A549 (cell line): ENCODE results near the gene C17orf113. TPM values are rescaled to one million over a fixed set of nuclear protein-coding genes. Genes with fewer than 3 reads are reported as not detected.
A peak's percentile ranks its signal among the peaks of the same experiment; 100 is the strongest.

Experiments
- ATAC-seq, 2 experiments: fragments of 200-7000 bp in 1 of 2; fragments of >200 bp in 1 of 2; cut with Nextera tagmentation in 1 of 2; cut with Tn5 transposase in 1 of 2; 3 replicates each; pipeline versions ENCODE4 v1.8.0 to v1.9.1; 2018 to 2020; ENCODE audit warnings: mild to moderate bottlenecking in 1 of 2, moderate library complexity in 1 of 2
- CTCF ChIA-PET: fragments of 300-600 bp; sonication (Branson Sonifier 250); formaldehyde crosslinking; extraction: SDS; loops from one replicate; lab custom pipeline; 2021; ENCODE audit warnings: antibody characterized with exemption, inconsistent platforms; lab: Yijun Ruan, JAX
- POLR2A ChIA-PET: fragments of 350-600 bp; formaldehyde crosslinking; extraction: SDS; loops from one replicate; lab custom pipeline; 2021; ENCODE audit warnings: antibody characterized with exemption, inconsistent platforms; lab: Yijun Ruan, JAX
- DNase-seq, 2 experiments: peaks; one replicate each; pipeline versions ENCODE4 v3.0.0 to v3.0.0-alpha.2; 2011 to 2016; ENCODE audit warnings: low read depth in 1 of 2, low spot score in 1 of 2
- FAIRE-seq: peaks from 2 replicates; lab custom pipeline; 2011; peaks lifted over from hg19 to GRCh38; lab: Jason Lieb, UNC
- H3K27ac ChIP-seq, 2 experiments: fragments of >200 bp; sonication (Bioruptor Twin); formaldehyde crosslinking; 3 replicates each; pipeline ENCODE4 v1.5.1; 2016 to 2017
- H3K4me1 ChIP-seq: fragments of >200 bp; sonication (Bioruptor Twin); formaldehyde crosslinking; 3 replicates; pipeline ENCODE4 v1.6.1; 2016
- H3K4me2 ChIP-seq: fragments of >200 bp; sonication (Bioruptor Twin); formaldehyde crosslinking; 3 replicates; pipeline ENCODE4 v1.6.1; 2016
- H3K4me3 ChIP-seq: fragments of >200 bp; sonication (Bioruptor Twin); formaldehyde crosslinking; 3 replicates; pipeline ENCODE4 v1.5.1; 2016
- H3K9me3 ChIP-seq: fragments of >200 bp; sonication (Bioruptor Twin); formaldehyde crosslinking; 3 replicates; pipeline ENCODE4 v1.6.1; 2016
- ATOH8 ChIP-seq: fragments of 250-450 bp; sonication (Bioruptor Pico); IDR thresholded peaks from 2 replicates; pipeline ENCODE4 v1.5.0; 2020; ENCODE audit warnings: low read depth, mild to moderate bottlenecking, moderate library complexity
- BHLHE40 ChIP-seq: IDR thresholded peaks from 2 replicates; pipeline ENCODE4 v1.6.1; 2012; ENCODE audit warnings: low read depth, low read length, inconsistent platforms
- CBX8 ChIP-seq: fragments of 200-600 bp; sonication (generic); IDR thresholded peaks from 2 replicates; pipeline ENCODE4 v1.6.1; 2016
- CEBPB ChIP-seq, 2 experiments: fragments of >200 bp in 1 of 2; sonication (Bioruptor Twin) in 1 of 2; formaldehyde crosslinking in 1 of 2; IDR thresholded peaks; 2 replicates each; pipeline ENCODE4 v1.6.1; 2012 to 2016
- ESRRA ChIP-seq: fragments of 150-350 bp; IDR thresholded peaks from 2 replicates; pipeline ENCODE4 v1.6.1; 2014; ENCODE audit warnings: mild to moderate bottlenecking, low read length, borderline replicate concordance
- FOSB ChIP-seq: fragments of 250-450 bp; sonication (Bioruptor Pico); IDR thresholded peaks from 2 replicates; pipeline ENCODE4 v1.5.0; 2020; ENCODE audit warnings: mild to moderate bottlenecking, moderate library complexity
- FOSL2 ChIP-seq, 2 experiments: fragments of 450-650 bp in 1 of 2; fragments of >200 bp in 1 of 2; sonication (Bioruptor Twin) in 1 of 2; formaldehyde crosslinking; IDR thresholded peaks; 2 replicates each; pipeline versions ENCODE4 v1.5.0 to v1.6.1; 2016 to 2020; ENCODE audit warnings: mild to moderate bottlenecking in 1 of 2, moderate library complexity in 1 of 2
- HDAC2 ChIP-seq: fragments of 200-600 bp; sonication (generic); IDR thresholded peaks from 2 replicates; pipeline ENCODE4 v1.6.1; 2016
- HES2 ChIP-seq: fragments of >200 bp; sonication (Bioruptor Twin); formaldehyde crosslinking; IDR thresholded peaks from 2 replicates; pipeline ENCODE4 v1.6.1; 2016
- HMGXB4 ChIP-seq: fragments of 250-450 bp; sonication (Bioruptor Pico); IDR thresholded peaks from 2 replicates; pipeline ENCODE4 v1.5.0; 2021; ENCODE audit warnings: mild to moderate bottlenecking, moderate library complexity, borderline replicate concordance
- HOXA7 ChIP-seq: fragments of 250-450 bp; sonication (Bioruptor Pico); IDR thresholded peaks from 2 replicates; pipeline ENCODE4 v1.5.0; 2020; ENCODE audit warnings: mild to moderate bottlenecking, moderate library complexity
- HOXB13 ChIP-seq: fragments of 250-450 bp; sonication (Bioruptor Pico); IDR thresholded peaks from 2 replicates; pipeline ENCODE4 v1.5.0; 2020; ENCODE audit warnings: low read depth, mild to moderate bottlenecking, moderate library complexity
- JUNB ChIP-seq: fragments of >200 bp; sonication (Bioruptor Twin); formaldehyde crosslinking; IDR thresholded peaks from 2 replicates; pipeline ENCODE4 v1.6.1; 2016
- KDM5A ChIP-seq: fragments of 200-600 bp; sonication (generic); IDR thresholded peaks from 2 replicates; pipeline ENCODE4 v1.6.1; 2016; ENCODE audit warnings: antibody characterized with exemption, mild to moderate bottlenecking
- MAX ChIP-seq: IDR thresholded peaks from 2 replicates; pipeline ENCODE4 v1.6.1; 2012
- MAZ ChIP-seq: fragments of 150-350 bp; IDR thresholded peaks from 2 replicates; pipeline ENCODE4 v1.6.1; 2014; ENCODE audit warnings: antibody characterized with exemption, low read depth, low read length, borderline replicate concordance
- NPAS2 ChIP-seq: fragments of 250-450 bp; sonication (Bioruptor Pico); IDR thresholded peaks from 2 replicates; pipeline ENCODE4 v1.8.0; 2022; ENCODE audit warnings: mild to moderate bottlenecking, moderate library complexity, borderline replicate concordance
- NR3C1 ChIP-seq: fragments of >200 bp; sonication (Bioruptor Twin); formaldehyde crosslinking; IDR thresholded peaks from 3 replicates; pipeline ENCODE4 v1.6.1; 2017
- POLR2A ChIP-seq: IDR thresholded peaks from 2 replicates; pipeline ENCODE4 v1.6.1; 2012; ENCODE audit warnings: mild to moderate bottlenecking, low read length
- POLR2AphosphoS2 ChIP-seq: conservative IDR thresholded peaks from 2 replicates; pipeline ENCODE4 v1.6.1; 2012; ENCODE audit warnings: low read length, improper control_type of control experiment, inconsistent platforms
- RARB ChIP-seq: fragments of 250-450 bp; sonication (Bioruptor Pico); IDR thresholded peaks from 2 replicates; pipeline ENCODE4 v1.8.0; 2021; ENCODE audit warnings: mild to moderate bottlenecking, moderate library complexity
- RCOR1 ChIP-seq: fragments of 150-350 bp; IDR thresholded peaks from 2 replicates; pipeline ENCODE4 v1.6.1; 2014; ENCODE audit warnings: antibody characterized with exemption, low read length, low read depth
- SMC3 ChIP-seq: fragments of >200 bp; sonication (Bioruptor Twin); formaldehyde crosslinking; IDR thresholded peaks from 3 replicates; pipeline ENCODE4 v1.6.1; 2018; ENCODE audit warnings: inconsistent platforms
- ZC3H11A ChIP-seq: fragments of 450-650 bp; IDR thresholded peaks from 2 replicates; pipeline ENCODE4 v1.6.1; 2014; ENCODE audit warnings: antibody characterized with exemption, mild to moderate bottlenecking
- ZFP36 ChIP-seq: fragments of 450-650 bp; IDR thresholded peaks from 2 replicates; pipeline ENCODE4 v1.6.1; 2014; ENCODE audit warnings: borderline replicate concordance; ENCODE audit not compliant: partially characterized antibody
- WGBS: methylation state at CpG from one replicate; pipeline ENCODE4 v1.1.6; 2017; ENCODE audit errors: missing lambda C conversion rate; 5-methylcytosine and 5-hydroxymethylcytosine counted together
- polyA plus RNA-seq, 4 experiments: library from polyadenylated mRNA; depleted of rRNA in 3 of 4; stranded (reverse); fragments of >200 nt; fragmentation: RNase III in 1 of 4; extraction: RNeasy Plus Mini Kit Qiagen cat#74134 plus additional on column Dnase treatment in 1 of 4; gene quantifications; 2 replicates in 3 of 4; 3 replicates in 1 of 4; pipeline ENCODE4 v1.2.3, GENCODE V29; 2011 to 2017

The C17orf113 gene
- polyA plus RNA-seq, 2 of the 4 experiments (the other 2 are of a cell fraction), result 0.67 to 1.0 TPM

GRCh38 chr17:42005166-42005565 is 45.2 kb downstream of the C17orf113 start:
- no peak for ATAC-seq
- Histone ChIP-seq H3K27ac (no peak overlapping the region), H3K4me2 (no peak overlapping the region), H3K9me3 (no peaks in the 10 kb centered on the region), H3K4me1 (peaks cover 52% of the 10 kb centered on the region), H3K4me3 (no peak overlapping the region)
- ChIA-PET POLR2A (interaction anchor here (0.9 to 2.5 kb wide), 2 partner anchors 11 to 12 kb away, joined by 3 to 7 read pairs; partner anchors contain the start of gene DNAJC7), CTCF (interaction anchor here (0.6 to 6.5 kb wide), 8 partner anchors 8 to 114 kb away, joined by 3 to 70 read pairs (median 4); partner anchors contain the start of genes DNAJC7 and NKIRAS2)
- no peak for DNase-seq
- 96% methylated on average over 1 of the region's 1 CpG for WGBS
- TF ChIP-seq ZFP36 (no peak), HMGXB4 (CRISPR knock-in tag) (no peak), ESRRA (no peak)
- FAIRE-seq, result no peak

GRCh38 chr17:42002792-42003301 is 47.6 kb downstream of the C17orf113 start:
- H3K4me2 ChIP-seq, result peak overlapping the region; percentile 86

GRCh38 chr17:42002175-42002791 is 48.1 kb downstream of the C17orf113 start:
- peak overlapping the region; percentile 61 to 84 for H3K27ac ChIP-seq
- ChIA-PET CTCF (interaction anchor here (0.7 to 6.5 kb wide), 10 partner anchors 10 to 106 kb away, joined by 3 to 70 read pairs (median 3); partner anchors contain the start of genes DNAJC7 and NKIRAS2), POLR2A (interaction anchor here (0.6 to 1.9 kb wide), 3 partner anchors 15 to 31 kb away, joined by 5 to 10 read pairs (median 6); partner anchors contain the start of genes DNAJC7 and NKIRAS2)
- no peak overlapping the region for H3K4me3 ChIP-seq
- H3K9me3 ChIP-seq, result no peaks in the 10 kb centered on the region
- 65% methylated on average over 7 of the region's 7 CpGs for WGBS
- TF ChIP-seq ATOH8, result no peak
- TF ChIP-seq POLR2A, result no peak
- TF ChIP-seq HDAC2, result no peak
- no peak for TF ChIP-seq NPAS2 (CRISPR knock-in tag)
- no peak for TF ChIP-seq POLR2AphosphoS2
- no peak for TF ChIP-seq HOXA7 (CRISPR knock-in tag)
- TF ChIP-seq RCOR1, result no peak
- TF ChIP-seq NR3C1, result no peak
- TF ChIP-seq ZC3H11A, result no peak
- TF ChIP-seq HOXB13 (CRISPR knock-in tag), result no peak
- no peak for TF ChIP-seq BHLHE40
- TF ChIP-seq JUNB, result no peak
- no peak for TF ChIP-seq RARB (CRISPR knock-in tag)
- no peak for TF ChIP-seq CBX8
- no peak for TF ChIP-seq CEBPB (IDR thresholded peaks at IDR 0.05)
- TF ChIP-seq SMC3, result no peak
- TF ChIP-seq FOSB (CRISPR knock-in tag), result no peak
- TF ChIP-seq KDM5A, result no peak
- no peak for TF ChIP-seq MAZ
- DNase-seq, result no peak
- no peak; a peak in 2 of 6 replicates for ATAC-seq
- H3K4me1 ChIP-seq, result peaks cover 46% of the 10 kb centered on the region
- no peak for FAIRE-seq
- peak overlapping the region; percentile 86 for H3K4me2 ChIP-seq

More at GRCh38 chr17:42002792-42003301, 47.6 kb downstream of the C17orf113 start:
- peak overlapping the region; percentile 20; the same call in 2 of the 3 replicates for H3K4me3 ChIP-seq
- ChIA-PET POLR2A (interaction anchor here (0.6 to 1.9 kb wide), 4 partner anchors 15 to 36 kb away, joined by 5 to 10 read pairs (median 6); partner anchors contain the start of genes CNP, DNAJC7 and NKIRAS2), CTCF (interaction anchor here (0.7 to 6.5 kb wide), 12 partner anchors 9 to 115 kb away, joined by 3 to 70 read pairs (median 3); partner anchors contain the start of genes DNAJC7 and NKIRAS2)
- 23% methylated on average over 3 of the region's 3 CpGs for WGBS
- DNase-seq, result peak in 1 of 2 experiments; percentile 64
- no peak for FAIRE-seq
- TF ChIP-seq HES2 (no peak), MAX (0 out of 2 replicates have a peak, but pooled peaks have one; percentile 19), FOSL2 (IDR thresholded peaks at IDR 0.05) (no peak), FOSL2 (CRISPR knock-in tag; IDR thresholded peaks at IDR 0.05) (peak; percentile 57)
- TF ChIP-seq, all 56 proteins: peak for 2
- H3K9me3 ChIP-seq, result no peaks in the 10 kb centered on the region
- peaks cover 46% of the 10 kb centered on the region for H3K4me1 ChIP-seq
- peak; percentile 70 to 86; a peak in 5 of 6 replicates for ATAC-seq
- peak overlapping the region; percentile 61 to 84 for H3K27ac ChIP-seq
